Mesodermal cell (in vitro differentiated cells): ENCODE results near the gene PLXDC2.
A peak's percentile ranks its signal among the peaks of the same experiment; 100 is the strongest.

Experiments used
- H3K27ac ChIP-seq: 2 replicates; pipeline ENCODE4 v1.7.0; 2013; ENCODE audit warnings: mild to moderate bottlenecking, low read depth, low read length, moderate library complexity; ENCODE audit not compliant: severe bottlenecking
- H3K36me3 ChIP-seq: 2 replicates; pipeline ENCODE4 v1.7.1; 2013; ENCODE audit warnings: mild to moderate bottlenecking, low read length, moderate library complexity; ENCODE audit not compliant: control insufficient read depth, insufficient read depth
- H3K4me1 ChIP-seq: one replicate; pipeline ENCODE4 v1.7.1; 2013; ENCODE audit warnings: mild to moderate bottlenecking, low read length; ENCODE audit not compliant: insufficient read depth, control insufficient read depth, poor library complexity, severe bottlenecking
- H3K4me3 ChIP-seq: 2 replicates; pipeline ENCODE4 v1.7.0; 2013; ENCODE audit warnings: low read length, control low read depth, mild to moderate bottlenecking; ENCODE audit not compliant: insufficient read depth, poor library complexity, severe bottlenecking; ENCODE audit errors: extremely low read depth
- H3K9me3 ChIP-seq: 2 replicates; pipeline ENCODE4 v1.7.1; 2013; ENCODE audit warnings: mild to moderate bottlenecking, low read length, moderate library complexity; ENCODE audit not compliant: control insufficient read depth
- WGBS, 2 experiments: methylation state at CpG; one replicate each; pipeline ENCODE4 v1.1.5; 2013; ENCODE audit warnings: missing lambda C conversion rate in 2 of 2; ENCODE audit not compliant: insufficient coverage in 2 of 2; 5-methylcytosine and 5-hydroxymethylcytosine counted together

PLXDC2 gene

DNA sequence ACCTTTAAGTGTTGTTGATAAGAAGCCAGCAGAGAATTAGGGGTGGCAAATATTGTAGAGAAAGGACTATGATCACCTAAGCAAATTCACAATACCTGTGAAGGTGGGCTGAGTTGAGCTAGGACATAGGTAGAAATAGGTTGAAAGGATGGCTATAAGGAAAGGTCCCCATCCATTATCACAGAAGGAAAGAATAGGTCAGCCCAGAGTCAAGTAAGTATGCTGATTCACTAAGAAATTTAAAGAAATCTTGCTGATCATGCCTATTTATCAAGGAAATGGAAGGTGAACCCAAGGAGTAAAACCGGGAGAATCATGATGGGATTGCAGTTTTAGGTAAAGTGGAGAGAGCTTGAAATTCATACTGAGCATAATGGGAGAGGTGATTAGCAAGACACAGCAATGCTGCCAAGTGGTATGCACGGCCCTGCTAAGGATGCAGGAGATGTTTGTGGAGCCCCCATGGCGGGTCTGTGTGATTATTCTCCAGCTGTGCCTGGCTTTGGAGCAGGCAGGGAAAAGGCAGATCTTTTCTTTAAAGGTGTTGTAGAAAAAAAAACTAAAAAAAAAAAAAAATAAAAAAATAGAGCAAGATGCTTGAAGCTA, 399.4 kb downstream of the PLXDC2 start:
- 0 to 25% methylated on average over 1 to 3 of the region's 3 CpGs for WGBS, 2 experiments
- Histone ChIP-seq H3K4me1 (no peaks in the 10 kb centered on the region), H3K4me3 (no peak overlapping the region), H3K27ac (no peak overlapping the region), H3K9me3 (no peaks in the 10 kb centered on the region), H3K36me3 (no peaks in the 10 kb centered on the region)

- Histone ChIP-seq H3K9me3 (no peaks in the 10 kb centered on the region), H3K4me1 (no peaks in the 10 kb centered on the region), H3K27ac (no peak overlapping the region), H3K36me3 (no peaks in the 10 kb centered on the region), H3K4me3 (no peak overlapping the region)
- no CpG with 5 or more reads among the region's 1 CpG for WGBS, 2 experiments
These were observed 405.1 kb downstream of the PLXDC2 start for GRCh38 chr10:20221356-20221755.

- Histone ChIP-seq H3K9me3 (no peaks in the 10 kb centered on the region), H3K27ac (no peak overlapping the region), H3K4me1 (no peaks in the 10 kb centered on the region), H3K36me3 (no peaks in the 10 kb centered on the region), H3K4me3 (no peak overlapping the region)
These were observed 412.5 kb downstream of the PLXDC2 start for GRCh38 chr10:20228729-20229128.

- Histone ChIP-seq H3K27ac (no peak overlapping the region), H3K36me3 (no peaks in the 10 kb centered on the region), H3K9me3 (no peaks in the 10 kb centered on the region), H3K4me1 (no peaks in the 10 kb centered on the region), H3K4me3 (no peak overlapping the region)
- WGBS, 2 experiments = no CpG with 5 or more reads among the region's 2 CpGs
These were observed 416.0 kb downstream of the PLXDC2 start for GRCh38 chr10:20232079-20232705.

GRCh38 chr10:20233423-20233822, 417.2 kb downstream of the PLXDC2 start:
- Histone ChIP-seq H3K36me3 (no peaks in the 10 kb centered on the region), H3K9me3 (no peaks in the 10 kb centered on the region), H3K27ac (no peak overlapping the region), H3K4me1 (no peaks in the 10 kb centered on the region), H3K4me3 (no peak overlapping the region)

GRCh38 chr10:20234579-20234978, 418.3 kb downstream of the PLXDC2 start:
- Histone ChIP-seq H3K36me3 (no peaks in the 10 kb centered on the region), H3K9me3 (no peaks in the 10 kb centered on the region), H3K27ac (no peak overlapping the region), H3K4me1 (no peaks in the 10 kb centered on the region), H3K4me3 (no peak overlapping the region)
- WGBS, 2 experiments = 74 to 95% methylated on average over 2 of the region's 5 CpGs

DNA sequence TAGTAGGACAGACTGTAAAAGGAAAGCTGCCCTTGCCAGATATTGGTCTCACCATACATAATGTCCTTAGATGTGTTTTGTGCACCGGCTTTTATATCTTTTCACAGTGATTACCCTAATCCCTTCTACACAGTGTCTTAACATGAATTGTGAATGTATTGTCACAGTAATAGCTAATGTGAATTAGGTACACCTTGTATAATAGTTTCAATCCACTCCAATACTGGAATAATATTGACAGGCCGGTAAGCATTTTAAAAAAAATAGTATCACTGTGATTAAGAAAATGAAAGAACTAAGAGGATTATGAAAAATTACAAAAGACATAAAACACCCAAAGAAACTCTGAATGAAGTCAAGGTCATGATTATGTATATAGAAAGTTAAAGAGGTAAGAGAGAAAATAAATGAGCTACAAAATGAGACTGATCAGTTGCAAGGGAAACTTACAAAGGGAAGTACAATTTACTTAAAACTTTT, 420.9 kb downstream of the PLXDC2 start:
- WGBS, 2 experiments = no CpG with 5 or more reads among the region's 2 CpGs
- no peaks in the 10 kb centered on the region for H3K9me3 ChIP-seq
- H3K27ac ChIP-seq = no peak overlapping the region
- H3K4me1 ChIP-seq = no peaks in the 10 kb centered on the region
- no peaks in the 10 kb centered on the region for H3K36me3 ChIP-seq
- H3K4me3 ChIP-seq = no peak overlapping the region

DNA sequence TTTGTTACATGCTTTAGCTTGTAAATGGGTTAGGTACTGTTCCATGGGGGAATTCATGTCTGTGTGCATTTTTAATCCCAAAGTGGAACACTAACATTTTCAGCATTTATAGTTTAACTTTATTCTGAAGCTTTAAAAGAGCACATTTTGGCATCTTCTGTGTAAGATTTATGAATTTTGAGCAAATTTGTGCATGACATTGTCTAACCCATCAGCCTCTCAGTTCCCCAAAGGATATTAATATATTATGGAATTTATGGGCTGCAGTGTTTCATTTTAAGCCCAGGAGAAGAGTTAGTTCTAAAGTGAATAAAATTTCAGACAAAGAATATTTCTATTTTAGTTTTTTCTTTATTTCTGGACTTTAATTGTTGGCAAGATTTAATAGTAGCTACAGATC, 421.4 kb downstream of the PLXDC2 start:
- no peak overlapping the region for H3K27ac ChIP-seq
- no peaks in the 10 kb centered on the region for H3K4me1 ChIP-seq
- H3K36me3 ChIP-seq = no peaks in the 10 kb centered on the region
- no peak overlapping the region for H3K4me3 ChIP-seq
- H3K9me3 ChIP-seq = no peaks in the 10 kb centered on the region

DNA sequence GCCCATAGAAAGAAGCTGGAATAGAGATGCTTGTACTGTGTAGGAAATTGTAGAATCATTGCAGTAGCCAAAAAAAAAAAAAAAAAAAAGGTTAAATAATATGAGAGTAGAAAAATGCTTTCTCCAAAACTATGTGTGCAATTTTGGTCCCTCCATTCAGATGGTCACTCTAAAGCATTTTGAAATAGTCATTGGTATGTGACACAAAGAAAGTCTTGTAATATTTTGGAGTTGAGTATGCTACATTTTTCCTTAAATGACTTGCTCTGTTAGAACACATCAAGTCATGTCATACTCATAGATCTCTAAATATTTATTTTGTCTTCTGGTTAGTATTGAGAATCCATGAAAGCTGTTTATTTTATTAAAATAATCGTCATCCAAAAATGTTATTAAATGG, 424.4 kb downstream of the PLXDC2 start:
- no peak overlapping the region for H3K4me3 ChIP-seq
- no peak overlapping the region for H3K27ac ChIP-seq
- no peaks in the 10 kb centered on the region for H3K9me3 ChIP-seq
- no CpG with 5 or more reads among the region's 1 CpG for WGBS, 2 experiments
- H3K36me3 ChIP-seq = no peaks in the 10 kb centered on the region
- H3K4me1 ChIP-seq = no peaks in the 10 kb centered on the region

DNA sequence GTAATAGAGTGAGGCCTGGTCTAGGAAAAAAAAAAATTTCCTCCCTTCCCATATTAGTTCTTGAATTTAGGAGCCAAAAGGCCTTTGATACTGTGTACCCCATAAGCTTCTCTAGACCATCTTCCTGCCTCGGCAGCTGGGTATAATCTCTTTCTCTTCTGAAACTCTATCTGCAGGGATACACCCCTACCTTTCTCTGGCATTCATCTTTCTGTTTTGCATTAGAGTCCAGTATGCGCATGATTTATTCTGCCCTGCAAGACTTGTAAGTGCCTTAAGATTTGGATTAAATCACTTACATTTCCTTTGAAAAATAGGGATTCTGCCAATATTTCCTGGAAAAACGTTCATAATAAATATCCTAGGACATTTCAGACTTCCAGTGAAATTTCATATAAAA, 431.2 kb downstream of the PLXDC2 start:
- no peak overlapping the region for H3K27ac ChIP-seq
- H3K9me3 ChIP-seq = no peaks in the 10 kb centered on the region
- no peaks in the 10 kb centered on the region for H3K4me1 ChIP-seq
- whole genome bisulfite sequencing, 2 experiments = 82 to 94% methylated on average over 2 of the region's 3 CpGs
- no peaks in the 10 kb centered on the region for H3K36me3 ChIP-seq
- H3K4me3 ChIP-seq = no peak overlapping the region

DNA sequence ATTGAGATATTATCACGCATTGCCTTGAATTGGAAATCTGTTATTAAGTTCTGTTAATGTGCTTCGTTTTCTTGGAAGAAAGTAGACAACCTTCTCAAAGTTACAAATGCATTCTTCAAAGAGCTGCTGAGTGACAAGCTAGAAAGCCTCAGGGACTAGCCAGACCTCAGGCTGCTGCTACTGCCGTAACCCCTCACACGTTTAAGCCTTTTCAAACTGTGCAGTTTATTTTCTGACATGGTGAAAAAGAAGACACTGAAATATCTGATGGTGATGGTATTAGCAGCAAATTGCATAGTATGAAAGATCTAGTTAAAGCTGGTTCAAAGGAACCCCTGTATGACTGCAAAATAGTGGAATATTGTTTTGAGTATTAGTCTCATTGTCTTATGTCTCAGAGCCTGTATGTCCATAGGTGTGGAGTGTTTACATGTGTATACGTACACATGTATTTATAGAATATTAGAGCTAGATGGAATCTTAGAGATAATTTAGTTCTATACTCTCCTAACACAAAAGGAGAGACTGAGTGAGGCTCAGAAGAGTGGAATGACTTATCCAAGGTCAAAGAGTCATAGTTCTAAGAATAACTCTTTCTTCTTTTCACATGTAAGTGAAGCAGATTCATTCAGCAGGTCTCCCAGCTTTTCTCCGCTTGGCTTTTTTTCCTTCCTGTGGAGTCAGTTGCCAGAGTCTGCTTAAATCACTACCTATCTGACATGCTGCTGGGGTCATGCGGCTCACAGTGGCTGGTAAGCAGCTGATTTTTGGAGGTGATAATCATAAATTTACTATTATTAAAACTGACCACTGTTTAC, 431.9 kb downstream of the PLXDC2 start:
- WGBS, 2 experiments = 55 to 67% methylated on average over 2 to 4 of the region's 7 CpGs
- peak overlapping the region; percentile 10 for H3K27ac ChIP-seq

More for the DNA sequence above, 431.9 kb downstream of the PLXDC2 start:
- no peak overlapping the region for H3K4me3 ChIP-seq
- no peaks in the 10 kb centered on the region for H3K4me1 ChIP-seq
- no peaks in the 10 kb centered on the region for H3K36me3 ChIP-seq
- H3K9me3 ChIP-seq = no peaks in the 10 kb centered on the region
